GM18858 (cell line): ENCODE results near the gene CBARP.

ENCODE experiments used
- ATAC-seq: cut with Tn5 transposase; IDR thresholded peaks from one replicate; pipeline ENCODE4 v1.9.1; 2021; ENCODE audit not compliant: unreplicated experiment

Gene CBARP

GRCh38 chr19:1265615-1266128 lies 27.9 kb upstream of the CBARP start:
- no peak for ATAC-seq

DNA sequence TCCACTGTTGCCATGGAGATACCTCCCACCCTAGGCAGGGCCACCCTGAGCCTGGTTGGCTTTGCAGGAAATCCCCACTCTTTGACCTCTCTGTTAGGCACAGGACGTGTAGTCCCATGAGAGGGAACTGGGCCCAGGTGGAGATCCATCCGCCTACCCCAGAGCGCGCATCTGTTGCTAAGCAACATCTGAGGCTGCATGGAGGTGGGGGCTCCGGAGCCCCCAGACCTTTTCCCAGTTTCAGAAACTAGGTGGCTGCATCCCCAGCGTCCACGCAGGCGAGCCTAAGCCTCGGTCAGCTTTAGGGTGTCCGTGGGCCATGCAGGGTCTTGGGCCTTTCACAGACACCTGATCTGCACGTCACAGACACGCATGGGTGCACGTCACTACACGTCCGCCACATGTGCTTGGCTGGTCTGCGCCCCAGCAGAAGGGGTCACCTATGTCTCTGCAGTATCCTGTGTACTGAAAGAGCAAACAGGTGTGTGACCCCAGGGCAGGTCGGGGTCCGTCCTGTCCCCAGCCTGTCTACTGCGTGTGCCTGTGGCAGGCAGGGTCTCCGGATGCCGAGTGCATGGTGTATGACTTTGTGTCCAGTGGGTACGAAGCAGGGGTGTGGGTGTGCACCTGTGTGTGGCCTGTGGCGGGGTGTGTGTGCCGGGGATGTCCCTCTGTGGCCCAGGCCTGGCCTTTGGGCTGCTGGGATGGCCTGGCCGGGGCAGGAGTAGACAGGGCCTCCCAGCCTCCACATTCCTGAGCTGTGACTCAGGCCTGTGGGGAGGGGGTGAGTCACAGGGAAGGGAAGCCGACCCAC lies 27.2 kb upstream of the CBARP start:
- ATAC-seq, result no peak

- no peak for ATAC-seq
Observed at GRCh38 chr19:1263188-1263587, 25.4 kb upstream of the CBARP start.

DNA sequence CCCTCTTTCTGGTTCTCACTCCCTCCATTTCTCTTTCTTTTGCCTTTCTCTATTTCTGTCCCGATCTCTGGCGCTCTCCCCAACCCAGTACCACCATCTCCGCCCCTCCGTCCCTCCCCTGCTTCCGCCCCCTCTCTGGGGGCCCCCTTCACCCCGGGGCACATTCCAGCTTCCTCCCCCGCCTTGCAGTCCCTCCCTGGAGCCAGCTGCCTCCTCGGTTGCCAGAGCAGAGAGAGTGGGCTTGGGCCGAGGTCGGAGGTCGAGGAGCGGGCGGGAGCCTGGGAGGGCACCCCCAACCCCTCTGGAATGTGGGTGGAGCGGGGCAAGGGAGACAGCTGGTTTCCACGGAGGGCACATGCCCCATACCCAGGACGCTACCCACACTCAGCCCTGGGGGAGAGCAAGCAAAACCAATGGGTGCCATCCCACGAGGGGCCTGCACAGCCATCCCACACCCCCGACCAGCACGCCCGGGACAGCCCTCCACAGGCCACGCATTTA lies 24.9 kb upstream of the CBARP start:
- no peak for ATAC-seq

GRCh38 chr19:1261798-1262622 lies 24.2 kb upstream of the CBARP start:
- no peak for ATAC-seq

DNA sequence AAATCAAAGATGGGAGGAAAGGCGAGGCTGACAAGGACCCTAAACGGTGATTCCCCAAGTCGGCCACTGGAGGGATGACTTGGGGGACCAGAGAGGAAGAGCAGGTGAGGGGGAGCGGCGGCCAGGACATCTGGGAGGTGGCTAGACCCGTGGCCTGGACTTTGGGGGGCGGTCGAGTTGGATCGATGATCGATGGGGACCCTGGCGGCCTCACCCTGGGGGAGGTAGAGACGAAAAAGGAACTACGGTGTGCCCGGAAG lies 23.7 kb upstream of the CBARP start:
- ATAC-seq, result no peak

DNA sequence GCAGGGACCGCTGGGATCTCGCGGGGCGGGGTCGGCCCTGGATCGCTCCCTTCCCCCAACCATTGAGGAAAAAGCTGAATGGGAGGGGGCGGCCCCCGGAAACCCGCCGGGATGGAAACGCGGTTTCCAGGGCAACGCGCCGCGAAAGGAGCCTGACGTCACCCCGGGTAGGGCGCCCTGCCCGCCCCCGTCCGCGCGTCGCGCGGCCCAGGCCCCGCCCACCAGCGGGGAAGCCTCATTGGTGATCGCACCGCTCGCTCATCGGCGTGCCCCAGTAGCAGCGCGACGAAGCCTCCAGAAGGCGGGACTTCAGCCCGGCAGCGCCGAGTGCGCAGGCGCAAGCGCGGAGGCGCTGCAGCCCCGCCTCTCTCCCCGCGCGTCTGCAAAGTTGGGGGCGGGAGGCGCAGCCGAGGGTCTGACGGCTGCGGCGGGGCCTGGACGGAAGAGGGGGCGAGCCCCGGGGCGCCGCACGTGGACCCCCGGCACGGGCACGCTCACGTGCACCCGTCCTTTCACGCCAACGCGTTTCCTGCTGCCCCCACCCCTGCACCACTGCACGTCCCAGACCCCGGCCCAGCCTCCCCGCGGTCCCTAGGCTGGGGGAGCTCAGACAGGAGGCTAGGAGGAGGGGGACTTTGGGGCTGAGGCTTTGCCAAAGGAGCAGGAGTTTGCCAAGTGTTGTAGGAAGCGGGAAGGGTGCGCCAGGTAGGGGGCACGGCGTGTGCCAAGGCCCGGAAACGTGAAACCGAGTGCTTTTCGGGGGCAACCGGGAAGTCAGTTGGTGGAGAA lies 23.1 kb upstream of the CBARP start:
- peak; percentile 26 for ATAC-seq

DNA sequence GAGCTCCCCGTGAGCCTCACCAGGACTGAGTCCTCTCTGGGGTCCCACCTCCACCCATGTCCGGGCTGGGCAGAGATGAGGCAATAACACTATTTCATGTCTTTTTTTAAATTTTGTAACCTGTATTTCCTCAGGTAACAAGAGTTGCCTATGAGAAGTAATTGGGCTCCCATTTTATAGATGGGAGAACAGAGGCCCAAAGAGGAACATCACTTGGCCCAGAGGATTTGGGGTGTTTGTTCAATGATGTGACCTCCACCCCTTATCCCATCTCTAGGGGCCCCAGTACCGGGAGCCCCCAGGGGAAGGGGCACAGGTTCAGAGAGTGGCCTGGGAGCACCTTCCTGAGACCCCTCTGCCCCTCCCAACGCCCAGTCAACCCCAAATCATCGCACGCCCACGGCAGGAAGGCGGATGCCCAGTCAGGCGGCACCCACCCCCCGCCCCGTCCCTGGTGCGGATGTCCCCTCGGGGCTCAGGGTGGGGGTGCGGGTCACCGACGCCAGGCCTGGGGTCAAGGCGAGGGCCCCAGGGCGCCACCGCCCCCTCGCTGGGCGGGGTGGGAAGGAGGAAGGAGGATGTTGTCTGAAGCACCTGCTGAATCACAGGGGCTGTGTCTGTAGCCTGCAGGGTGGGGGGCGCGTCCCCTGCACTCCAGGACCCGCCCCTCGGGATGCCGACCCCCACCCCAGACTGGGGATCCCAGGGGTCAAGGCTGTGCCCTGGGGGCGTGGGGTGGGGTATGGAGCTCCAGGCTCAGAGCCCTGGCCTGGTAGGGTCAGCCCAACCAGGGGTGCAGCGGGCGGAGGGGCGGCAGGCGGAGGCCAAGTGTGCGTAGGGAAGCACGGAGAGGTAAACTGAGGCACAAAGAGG lies 22.3 kb upstream of the CBARP start:
- ATAC-seq, result peak; percentile 2

DNA sequence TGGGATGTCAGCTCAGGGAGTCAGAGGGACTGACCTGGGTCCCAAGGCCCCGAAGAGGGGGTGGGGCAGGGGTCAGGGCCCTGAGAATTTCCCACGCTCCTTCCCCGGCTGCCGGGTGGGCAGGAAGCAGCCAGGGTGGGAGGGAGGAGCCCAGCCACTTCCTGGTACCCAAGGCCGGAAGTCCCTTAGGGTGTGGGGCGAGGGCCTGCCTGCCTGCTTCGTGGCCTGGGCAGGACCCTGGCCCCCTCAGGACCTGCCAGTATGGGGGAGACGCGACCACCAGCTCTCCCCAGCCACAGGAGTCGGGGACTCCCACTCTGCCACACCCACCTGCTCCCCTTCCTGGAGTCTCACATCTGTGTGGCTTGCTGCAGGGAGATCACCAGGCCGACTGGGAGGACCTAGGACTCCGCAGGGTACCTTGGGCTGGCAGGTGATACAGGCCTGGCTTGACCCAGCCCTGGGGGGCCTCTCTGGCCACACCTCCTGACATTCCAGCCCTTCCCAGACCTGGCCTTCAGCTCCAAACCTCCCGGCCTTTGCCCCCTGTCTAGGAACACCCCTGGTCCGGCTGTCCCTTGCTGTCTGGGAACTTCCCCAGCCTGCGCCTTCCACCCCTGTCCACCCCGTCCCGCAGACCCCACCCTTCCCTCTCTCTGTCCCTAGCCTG lies 21.5 kb upstream of the CBARP start:
- no peak for ATAC-seq

DNA sequence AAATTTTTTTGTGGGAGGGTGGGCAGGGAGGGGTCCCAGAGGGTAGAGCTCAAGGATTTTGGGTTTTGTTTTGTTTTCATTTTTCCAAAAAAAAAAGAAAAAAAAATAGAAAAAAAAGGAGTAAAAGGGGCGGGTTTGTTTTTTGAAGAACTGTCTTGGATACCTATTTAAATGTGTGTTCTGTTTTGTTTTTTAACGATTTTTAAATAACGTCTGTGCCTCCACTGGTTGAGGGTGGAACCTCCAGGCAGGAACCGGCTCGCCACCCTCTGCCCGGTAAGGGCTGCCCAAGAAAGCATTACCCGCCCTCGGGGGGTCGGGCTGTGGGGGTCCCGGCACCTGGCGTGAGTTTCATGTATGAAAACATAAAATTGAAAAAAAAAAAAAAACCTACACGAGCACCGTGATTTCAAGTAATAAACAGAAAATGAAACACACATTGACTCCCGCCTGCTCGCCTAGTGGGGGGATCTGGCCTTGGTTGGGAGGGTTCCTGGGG lies 21.0 kb upstream of the CBARP start:
- no peak for ATAC-seq

DNA sequence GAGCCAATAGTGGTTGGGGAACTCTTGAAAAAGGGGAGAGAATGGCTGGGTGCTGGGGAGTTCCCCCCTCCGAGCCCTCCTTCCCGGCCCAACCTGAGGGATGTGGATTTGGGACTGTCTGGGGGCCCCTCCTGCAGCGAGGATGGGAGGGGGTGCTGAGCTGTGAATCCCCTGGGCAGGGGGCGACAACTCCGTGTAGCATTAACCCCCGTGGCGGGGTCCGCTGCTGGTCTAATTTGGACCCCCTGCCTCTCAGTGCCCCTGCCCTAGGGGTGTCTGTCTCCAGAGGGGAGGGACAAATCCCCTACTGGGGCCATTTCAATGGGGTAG lies 20.3 kb upstream of the CBARP start:
- no peak for ATAC-seq

- no peak for ATAC-seq
Observed at GRCh38 chr19:1257475-1258162, 19.8 kb upstream of the CBARP start.

DNA sequence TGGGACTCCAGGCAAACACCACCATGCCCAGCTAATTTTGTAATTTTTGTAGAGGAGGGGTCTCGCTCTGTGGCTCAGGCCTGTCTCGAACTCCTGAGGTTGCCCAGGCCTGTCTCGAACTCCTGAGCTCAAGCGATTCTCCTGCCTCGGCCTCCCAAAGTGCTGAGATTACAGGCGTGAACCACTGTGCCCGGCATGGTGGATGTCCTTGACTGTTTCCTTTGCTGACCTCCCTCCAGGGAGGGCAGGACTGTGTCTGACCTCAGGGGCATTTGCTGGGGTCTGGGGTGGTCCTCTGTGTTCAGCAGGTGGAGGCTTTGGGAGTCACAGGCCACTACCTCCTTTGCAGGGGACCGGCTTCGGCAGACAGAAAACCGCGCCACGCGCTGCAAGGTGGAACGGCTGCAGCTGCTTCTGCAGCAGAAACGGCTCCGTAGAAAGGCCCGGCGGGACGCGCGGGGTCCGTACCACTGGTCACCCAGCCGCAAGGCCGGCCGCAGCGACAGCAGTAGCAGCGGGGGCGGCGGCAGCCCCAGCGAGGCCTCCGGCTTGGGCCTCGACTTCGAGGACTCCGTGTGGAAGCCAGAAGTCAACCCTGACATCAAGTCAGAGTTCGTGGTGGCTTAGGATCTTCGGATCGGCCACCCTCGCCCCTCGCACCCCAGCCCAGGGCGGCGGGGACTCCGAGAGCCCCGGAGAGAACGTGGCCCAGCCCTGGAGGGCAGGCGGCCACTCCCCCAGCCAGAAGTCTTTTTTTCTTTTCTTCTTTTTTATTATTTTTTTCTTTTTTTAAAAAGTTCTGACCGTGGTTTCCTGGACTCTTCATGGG lies 19.1 kb upstream of the CBARP start:
- no peak for ATAC-seq

DNA sequence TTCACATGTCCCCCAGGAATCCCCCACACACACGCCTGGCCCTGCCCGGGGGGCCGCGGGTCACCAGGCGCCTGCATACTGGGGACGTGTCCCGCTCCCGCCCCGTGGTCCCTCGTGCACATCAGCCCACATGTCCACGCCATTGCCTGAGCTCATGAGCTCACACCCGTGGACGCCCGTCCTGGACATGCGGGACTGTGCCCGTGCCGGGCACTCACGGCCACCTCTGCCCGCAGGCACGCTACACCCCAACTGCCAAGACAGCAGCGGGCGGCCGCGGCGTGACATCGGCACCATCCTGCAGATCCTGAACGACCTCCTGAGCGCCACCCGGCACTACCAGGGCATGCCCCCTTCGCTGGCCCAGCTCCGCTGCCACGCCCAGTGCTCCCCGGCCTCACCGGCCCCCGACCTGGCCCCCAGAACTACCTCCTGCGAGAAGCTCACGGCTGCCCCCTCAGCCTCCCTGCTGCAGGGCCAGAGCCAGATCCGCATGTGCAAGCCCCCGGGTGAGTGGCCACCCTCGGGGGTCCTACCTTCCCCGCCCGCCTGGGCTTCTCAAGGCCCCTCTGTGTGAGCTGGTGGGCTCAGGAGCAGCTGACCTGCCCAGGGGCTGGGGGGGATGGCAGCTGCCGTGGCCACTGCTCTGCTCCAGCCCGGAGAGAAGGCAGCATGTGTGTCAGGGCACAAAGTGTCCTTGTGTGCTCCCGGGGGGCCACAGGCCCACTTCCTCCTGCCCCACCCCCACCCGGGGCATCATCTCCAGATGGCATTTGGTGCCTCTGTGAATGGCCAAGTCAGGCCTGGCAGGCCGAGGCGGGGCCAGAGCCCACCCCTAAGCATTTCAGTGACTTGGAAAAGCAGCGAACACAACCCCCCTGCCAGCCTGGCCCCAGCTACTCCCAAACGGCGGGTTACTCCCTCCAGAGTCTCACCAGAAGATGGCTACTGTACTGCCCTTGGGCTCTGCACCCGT lies 17.7 kb upstream of the CBARP start:
- no peak for ATAC-seq

- ATAC-seq, result no peak
Observed at GRCh38 chr19:1254530-1255185, 16.9 kb upstream of the CBARP start.

- no peak for ATAC-seq
Observed at GRCh38 chr19:1254081-1254527, 16.3 kb upstream of the CBARP start.
